Amygdala (tissue), 56 donors: ENCODE measurements around the gene TBATA.

Experiments used
- DNase-seq, 56 donors: peaks; one replicate each; lab custom pipeline; 2025; lab: John Stamatoyannopoulos, UW

The TBATA gene

DNA sequence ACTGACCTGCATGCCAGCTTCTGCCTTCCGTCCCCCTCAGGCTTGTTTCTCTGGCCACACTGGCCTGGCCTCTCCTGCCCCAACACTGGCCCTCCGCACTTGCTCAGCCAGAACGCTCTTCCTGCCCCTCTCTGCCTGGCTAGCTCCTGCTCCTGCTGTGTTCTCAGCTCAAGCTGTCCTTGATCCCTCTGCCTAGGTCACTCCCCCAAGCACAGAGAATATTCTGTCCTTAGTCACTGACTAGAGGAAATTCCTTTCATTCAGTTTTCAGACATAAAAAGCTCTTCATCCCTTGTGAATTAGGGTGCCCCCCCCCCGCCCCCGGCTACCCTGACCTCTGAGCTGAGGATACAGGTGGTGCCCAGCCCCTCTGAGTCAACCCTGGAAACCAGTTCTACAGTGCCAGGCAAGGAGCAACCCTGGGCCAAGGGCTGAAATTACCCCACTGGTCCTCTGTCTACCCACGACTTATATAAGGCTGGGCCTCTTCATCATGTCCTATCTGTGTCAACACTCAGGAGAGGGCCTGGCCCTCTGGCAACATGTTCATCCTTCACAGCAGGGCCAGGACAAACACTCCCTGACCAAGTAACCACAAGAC is 23.9 kb upstream of the TBATA start:
- DNase-seq: no peak

DNA sequence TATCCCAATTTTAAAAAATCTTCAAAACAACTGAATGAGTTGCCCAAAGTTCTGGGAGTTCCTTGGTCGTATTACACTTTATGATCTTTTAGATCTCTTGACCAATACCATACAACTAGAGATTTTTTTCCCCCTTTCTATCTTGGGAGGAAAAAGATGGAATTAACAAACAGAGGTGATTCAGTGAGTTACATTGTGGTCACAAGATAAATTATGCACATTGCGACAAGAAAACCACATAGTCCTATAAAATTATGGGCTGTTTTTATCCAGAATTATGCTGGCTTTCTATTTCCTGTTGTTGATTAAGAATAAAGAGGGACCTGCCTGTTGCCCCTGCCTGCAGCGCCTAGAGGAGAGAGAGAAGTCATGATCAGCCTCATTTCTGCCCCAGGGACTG is 22.4 kb upstream of the TBATA start:
- DNase-seq: no peak

DNA sequence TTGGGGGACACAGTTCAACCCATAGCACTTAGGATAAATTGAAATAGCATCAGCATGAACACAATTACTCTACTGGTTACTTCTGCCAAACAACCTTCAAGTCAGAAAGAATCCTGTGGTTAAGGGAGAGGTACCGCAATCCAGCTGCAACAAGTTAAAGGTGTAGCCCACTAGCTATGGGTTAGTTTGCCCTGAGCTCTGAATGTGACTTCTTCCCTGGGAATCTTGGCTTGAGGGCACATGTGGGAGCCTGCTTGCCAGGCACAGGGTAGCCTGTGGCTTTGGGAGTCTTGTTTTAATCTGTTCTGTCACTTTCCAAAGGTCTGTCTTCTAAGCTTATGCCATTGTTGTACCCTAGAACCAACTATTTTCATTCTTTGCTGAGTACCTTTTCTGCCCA is 21.7 kb upstream of the TBATA start:
- no peak for DNase-seq

GRCh38 chr10:70805619-70806215 is 20.5 kb upstream of the TBATA start:
- no peak for DNase-seq

DNA sequence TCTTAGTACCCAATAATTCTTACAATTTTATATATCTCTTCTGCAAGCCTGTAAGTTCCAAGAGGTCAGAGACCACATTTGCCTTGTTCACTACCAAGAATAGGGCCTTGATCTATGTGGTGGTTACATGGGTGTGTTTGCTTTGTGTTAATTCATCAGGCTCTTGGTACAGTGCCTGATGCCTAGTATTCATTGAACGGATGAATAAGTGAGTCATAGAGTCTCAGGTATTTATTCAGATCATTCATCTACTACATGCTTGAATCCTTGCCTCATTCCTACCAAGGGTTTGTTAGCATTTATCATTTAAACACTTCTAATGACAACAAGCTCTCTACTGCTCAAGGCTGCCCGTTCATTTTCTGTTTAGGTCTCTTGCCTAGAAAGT is 19.2 kb upstream of the TBATA start:
- no peak for DNase-seq

DNA sequence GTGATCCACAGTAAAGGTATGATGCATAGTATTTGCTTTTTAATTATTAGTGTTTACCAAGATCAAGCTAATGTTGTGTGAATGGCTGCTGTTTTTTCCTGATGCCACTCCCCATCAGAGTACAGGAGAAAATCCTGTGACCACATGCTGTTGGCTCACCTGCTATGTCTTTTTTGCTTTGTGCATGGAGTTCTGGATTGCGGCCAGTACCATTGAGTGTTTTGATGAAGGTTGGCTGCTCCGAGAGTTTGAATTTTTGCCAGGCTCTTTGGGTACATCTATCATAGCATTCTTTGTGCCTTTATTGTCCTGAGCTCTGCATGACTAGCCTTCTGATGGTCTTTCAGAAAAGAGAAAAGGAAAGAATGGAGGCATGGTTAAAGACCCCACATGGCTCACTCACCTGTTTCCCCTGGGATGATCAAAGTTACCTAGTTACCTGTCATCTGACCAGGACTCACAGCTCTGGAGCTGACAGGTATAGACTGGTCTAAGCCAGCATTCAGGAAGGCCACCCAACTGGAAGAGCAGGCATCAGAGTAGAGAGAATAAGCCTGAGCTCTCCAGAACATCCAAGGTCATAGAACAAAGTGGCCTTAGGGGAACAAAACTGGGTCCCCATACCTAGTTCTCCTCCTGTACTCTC is 18.7 kb upstream of the TBATA start:
- no peak for DNase-seq

GRCh38 chr10:70801854-70802253 is 16.7 kb upstream of the TBATA start:
- DNase-seq: no peak

DNA sequence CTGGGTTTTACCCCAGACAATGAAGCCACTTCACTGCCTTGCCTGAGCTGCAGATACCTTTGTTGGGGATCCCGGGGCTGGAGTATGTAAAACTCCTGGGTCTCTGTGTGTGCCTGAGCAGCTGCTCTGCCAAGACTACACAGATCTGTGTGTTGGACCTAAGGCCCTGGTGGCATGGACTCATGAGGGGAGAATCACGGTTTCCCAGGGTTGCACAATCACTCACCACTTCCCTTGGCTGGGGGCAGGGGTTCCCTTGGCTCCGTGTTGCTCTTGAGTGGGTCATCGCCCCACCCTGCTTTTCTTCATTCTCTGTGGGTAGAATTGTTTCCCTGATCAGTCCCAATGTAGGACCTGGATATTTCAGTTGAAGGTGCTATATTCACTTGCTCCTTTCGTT is 13.9 kb upstream of the TBATA start:
- DNase-seq: no peak

DNA sequence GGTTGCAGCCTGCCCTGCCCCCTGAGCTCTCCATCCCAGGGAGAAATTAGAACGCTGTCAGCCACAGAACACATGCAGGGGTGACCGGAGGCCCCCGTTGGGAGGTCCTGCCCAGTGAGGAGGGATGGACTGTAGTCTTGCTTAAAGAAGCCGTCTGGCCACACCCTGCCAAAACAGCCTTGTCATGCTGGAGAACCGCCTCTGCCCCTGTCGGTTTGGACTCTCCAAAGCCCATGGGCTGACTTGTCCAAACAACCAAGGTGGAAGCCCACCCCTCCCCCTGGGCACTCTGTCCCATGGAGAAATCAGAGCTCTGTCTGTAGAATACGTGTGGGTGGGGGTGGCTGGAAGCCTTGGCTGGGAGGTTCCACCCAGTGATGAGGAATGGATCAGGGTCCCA is 12.7 kb upstream of the TBATA start:
- no peak for DNase-seq

DNA sequence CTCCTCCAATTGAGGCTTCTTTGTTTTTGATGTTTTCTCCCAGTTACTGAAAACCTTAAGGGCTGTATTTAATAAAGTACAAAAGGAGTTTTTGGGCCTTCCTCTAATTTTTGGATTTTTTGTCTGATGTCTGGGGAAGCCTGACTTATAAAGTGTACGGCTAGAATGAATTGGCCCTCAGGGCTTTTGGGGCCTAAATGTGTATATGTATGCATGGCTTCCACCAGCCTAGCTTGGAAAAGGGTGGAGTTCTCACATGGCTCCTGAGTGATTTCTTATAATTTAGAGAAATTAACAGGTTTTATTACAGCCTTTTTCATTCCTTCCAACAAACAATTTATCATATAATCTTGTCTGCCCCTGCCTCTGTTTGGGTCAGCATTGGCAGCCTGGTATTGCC is 10.4 kb upstream of the TBATA start:
- DNase-seq: no peak

DNA sequence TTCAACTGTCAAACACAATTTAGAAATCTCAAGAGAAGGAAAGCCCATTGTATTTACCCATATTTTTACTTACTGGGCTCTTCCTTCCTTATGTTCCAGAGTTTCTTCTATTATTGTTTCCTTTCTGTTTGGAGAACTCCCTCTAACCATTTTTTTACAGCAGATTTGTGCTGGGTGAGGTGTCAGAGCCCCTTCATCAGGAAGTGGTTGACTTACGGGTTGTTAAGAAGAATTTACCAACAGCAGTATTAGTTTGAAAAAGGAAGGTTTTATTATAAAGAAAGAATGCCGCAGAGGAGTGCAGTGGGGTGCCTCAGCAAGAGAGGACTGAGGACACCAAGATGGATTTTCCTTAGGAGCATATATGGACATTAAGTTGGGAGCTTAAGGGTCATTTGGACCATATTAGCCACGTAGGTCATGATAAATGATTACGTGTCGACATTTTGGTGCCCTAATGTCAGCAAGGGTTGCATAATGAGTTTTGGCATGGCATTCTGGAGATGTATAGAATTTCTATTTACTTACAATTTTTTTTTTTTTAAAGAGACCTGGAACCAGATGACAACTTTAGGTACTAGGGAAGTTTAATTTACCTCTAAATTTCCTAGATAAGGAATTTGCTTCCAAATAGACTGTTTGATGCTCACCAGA is 6.3 kb upstream of the TBATA start:
- DNase-seq: no peak

DNA sequence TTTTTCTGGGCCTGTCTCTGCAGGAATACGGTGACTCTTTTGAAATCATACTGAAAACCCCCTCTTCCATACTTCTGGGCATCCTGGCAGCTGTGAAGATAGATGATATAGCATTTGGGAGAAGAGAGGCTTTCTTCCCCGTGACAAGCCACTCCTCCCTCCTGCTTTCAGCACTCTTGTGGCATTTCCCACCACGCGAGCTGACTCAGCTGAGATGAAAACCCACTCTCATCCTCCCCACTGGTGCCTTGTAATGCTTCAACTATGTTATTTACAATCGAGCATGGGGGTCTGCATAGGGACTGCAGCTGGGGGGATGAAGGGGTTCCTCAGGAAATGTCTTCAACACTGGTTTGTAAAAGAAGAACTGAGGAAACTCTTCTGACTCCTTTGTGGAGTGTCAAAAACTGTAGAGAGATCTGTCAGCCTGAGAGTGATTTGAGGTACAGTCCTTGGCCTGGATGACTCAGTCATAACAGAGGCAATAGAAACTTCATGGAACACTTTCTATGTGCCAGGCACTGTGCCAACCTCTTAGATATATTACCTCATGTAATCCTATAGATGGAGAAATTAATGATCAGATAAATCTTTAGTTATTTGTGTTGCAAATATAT is 1.7 kb upstream of the TBATA start:
- DNase-seq: no peak

GRCh38 chr10:70784471-70784870 is 706 bp downstream of the TBATA start:
- no peak for DNase-seq

GRCh38 chr10:70784016-70784415 is 1.2 kb downstream of the TBATA start:
- DNase-seq: no peak

GRCh38 chr10:70782746-70783680 is 2.2 kb downstream of the TBATA start:
- DNase-seq: no peak

DNA sequence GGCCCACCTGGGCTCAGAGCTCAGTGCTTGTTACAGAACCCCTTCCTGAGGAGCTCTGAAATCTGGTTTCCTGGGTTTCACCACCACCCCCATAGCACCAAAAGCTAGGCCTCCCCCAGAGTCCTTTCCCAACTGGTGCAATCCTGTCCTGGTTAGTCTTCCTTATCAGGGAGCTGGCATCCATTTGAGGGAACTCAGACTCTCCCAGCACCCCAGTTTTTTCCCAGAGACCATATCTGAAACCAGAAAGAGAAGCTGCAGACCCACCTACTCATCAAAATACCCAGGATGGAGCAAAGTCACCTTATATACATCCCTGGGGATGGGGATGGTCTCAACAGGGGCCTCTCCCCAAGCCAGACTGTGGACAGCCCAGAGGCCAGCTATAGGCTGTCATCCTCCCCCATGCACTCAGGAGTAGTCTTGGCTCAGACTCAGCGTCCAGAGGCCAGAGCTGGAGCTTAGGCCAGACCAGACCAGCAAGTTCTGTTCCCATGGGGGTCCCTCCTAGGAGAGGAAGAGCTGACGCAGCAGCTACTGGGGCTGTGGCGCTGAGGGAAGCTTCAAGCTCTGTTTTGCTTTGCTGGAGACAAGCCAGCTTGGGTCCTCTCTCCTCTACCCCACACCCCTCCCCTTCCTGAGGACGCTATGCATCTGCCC is 3.0 kb downstream of the TBATA start:
- no peak for DNase-seq

- no peak for DNase-seq
These were observed 3.6 kb downstream of the TBATA start for GRCh38 chr10:70781461-70782051.

DNA sequence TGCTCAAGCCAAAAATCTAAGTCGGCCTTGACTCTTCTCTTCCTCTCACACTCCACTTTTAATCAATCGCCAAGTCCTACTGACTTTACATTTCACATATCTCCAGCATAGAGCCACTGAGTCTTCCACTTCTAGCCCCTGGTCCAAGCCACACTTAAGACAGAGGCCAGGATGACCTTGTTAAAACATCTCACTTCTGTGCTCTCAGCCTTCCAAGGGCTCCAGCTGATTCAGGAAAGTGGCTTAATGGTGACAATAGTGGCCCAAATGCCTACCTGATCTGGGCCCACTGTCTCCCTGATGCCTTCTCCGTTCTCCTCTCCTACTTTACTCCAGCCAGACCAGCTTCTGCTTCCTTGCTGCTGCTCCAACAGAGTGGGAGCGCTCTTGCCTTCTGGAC is 4.4 kb downstream of the TBATA start:
- no peak for DNase-seq

DNA sequence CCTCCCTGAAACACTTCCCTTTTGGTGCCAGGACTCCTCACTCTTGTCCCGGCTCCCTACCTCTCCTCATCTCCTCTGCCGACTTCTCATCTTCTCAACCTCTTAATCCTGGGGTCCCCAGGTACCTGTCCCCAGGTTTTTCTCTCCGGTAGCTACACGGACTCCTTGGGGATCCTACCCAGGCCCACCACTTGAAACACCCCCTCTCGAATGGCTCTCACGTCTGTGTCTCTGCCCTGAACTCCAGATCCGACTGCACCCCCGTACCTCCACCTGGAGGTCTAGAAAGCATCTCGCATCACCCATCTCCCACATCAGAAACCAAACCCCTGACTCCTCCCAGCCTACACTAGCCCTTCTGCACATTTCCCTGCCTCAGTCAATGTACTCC is 4.8 kb downstream of the TBATA start:
- no peak for DNase-seq
